ENCODE measurements around the gene ZNF200.
"Not testable (repeated sequence)": the region's sequence is repeated elsewhere in the genome, so short reads cannot be mapped to it uniquely, and the experiment has no call there.

ZNF200 gene

GRCh38 chr16:3252967-3253366 lies 18.0 kb upstream of the ZNF200 start:
- DNase-seq (ENCODE audit: low read depth in 2 of 2), result no peak

GRCh38 chr16:3249451-3249850 lies 14.5 kb upstream of the ZNF200 start:
- no peak for DNase-seq (ENCODE audit: low read depth in 2 of 2)

- DNase-seq (ENCODE audit: low read depth in 2 of 2), result no peak
Observed at GRCh38 chr16:3249020-3249419, 14.1 kb upstream of the ZNF200 start.

GRCh38 chr16:3248596-3248995 lies 13.6 kb upstream of the ZNF200 start:
- DNase-seq (ENCODE audit: low read depth in 2 of 2), result no peak

- DNase-seq (ENCODE audit: low read depth in 2 of 2), result no peak
Observed at GRCh38 chr16:3246876-3247275, 11.9 kb upstream of the ZNF200 start.

GRCh38 chr16:3246002-3246401 lies 11.0 kb upstream of the ZNF200 start:
- DNase-seq (ENCODE audit: low read depth in 2 of 2), result no peak

- no peak for DNase-seq (ENCODE audit: low read depth in 2 of 2)
Observed at GRCh38 chr16:3243882-3244281, 8.9 kb upstream of the ZNF200 start.

GRCh38 chr16:3242709-3243108 lies 7.8 kb upstream of the ZNF200 start:
- no peak for DNase-seq (ENCODE audit: low read depth in 2 of 2)

- no peak for DNase-seq (ENCODE audit: low read depth in 2 of 2)
Observed at GRCh38 chr16:3241761-3242160, 6.8 kb upstream of the ZNF200 start.

- DNase-seq (ENCODE audit: low read depth in 2 of 2), result peak in 1 of 2 donors; percentile 30
Observed at GRCh38 chr16:3235856-3236669, 1.1 kb upstream of the ZNF200 start.

GRCh38 chr16:3234543-3234856 lies 458 bp downstream of the ZNF200 start:
- DNase-seq (ENCODE audit: low read depth in 2 of 2), result no peak

- DNase-seq (ENCODE audit: low read depth in 2 of 2), result no peak
Observed at GRCh38 chr16:3223913-3224515, 10.9 kb downstream of the ZNF200 start.

- DNase-seq (ENCODE audit: low read depth in 2 of 2), result no peak
Observed at GRCh38 chr16:3220839-3221238, 14.1 kb downstream of the ZNF200 start.

GRCh38 chr16:3216263-3216640 lies 18.7 kb downstream of the ZNF200 start:
- no peak for DNase-seq (ENCODE audit: low read depth in 2 of 2)

- no peak for DNase-seq (ENCODE audit: low read depth in 2 of 2)
Observed at GRCh38 chr16:3215601-3216262, 19.2 kb downstream of the ZNF200 start.

- DNase-seq (ENCODE audit: low read depth in 2 of 2), result no peak
Observed at GRCh38 chr16:3214904-3215600, 19.9 kb downstream of the ZNF200 start.

- DNase-seq (ENCODE audit: low read depth in 2 of 2), result no peak
Observed at GRCh38 chr16:3212567-3212966, 22.4 kb downstream of the ZNF200 start.

- no peak for DNase-seq (ENCODE audit: low read depth in 2 of 2)
Observed at GRCh38 chr16:3212006-3212405, 23.0 kb downstream of the ZNF200 start.

GRCh38 chr16:3207086-3207953 lies 27.6 kb downstream of the ZNF200 start:
- no peak for DNase-seq (ENCODE audit: low read depth in 2 of 2)

- DNase-seq (ENCODE audit: low read depth in 2 of 2), result not testable (repeated sequence)
Observed at GRCh38 chr16:3205939-3206338, 29.0 kb downstream of the ZNF200 start.

GRCh38 chr16:3202903-3203539 lies 31.9 kb downstream of the ZNF200 start:
- DNase-seq (ENCODE audit: low read depth in 2 of 2), result no peak

Data from stimulated activated CD8-positive, alpha-beta memory T cell treated with anti-CD3 and anti-CD28 coated beads, Interleukin-7, amount 100 ng/mL, for 4 hours (primary cell).